ENCODE measurements around the gene FOXN1. TPM values are rescaled to one million over a fixed set of nuclear protein-coding genes. Genes with fewer than 3 reads are reported as not detected.

Gene FOXN1
- total and polyA plus RNA-seq, 3 experiments from 2014 or later, result not detected

- no peaks in the 10 kb centered on the region for H3K36me3 Mint-ChIP-seq
- Histone ChIP-seq H3K4me1 (ENCODE audit: insufficient read depth, low read length) (no peaks in the 10 kb centered on the region), H3K27ac (ENCODE audit: low read depth, low read length) (no peak overlapping the region), H3K9me3 (ENCODE audit: low read length) (no peaks in the 10 kb centered on the region), H3K27me3 (ENCODE audit: insufficient read depth, low read length, poor library complexity, severe bottlenecking) (no peaks in the 10 kb centered on the region), H3K36me3 (ENCODE audit: insufficient read depth, low read length) (no peaks in the 10 kb centered on the region), H3K4me3 (ENCODE audit: low read length) (no peak overlapping the region)
- POLR2A ChIA-PET, result no interaction called here
- CTCF ChIA-PET, result no interaction called here
- peak overlapping the region in 1 of 8 donors; percentile 39 for H3K27ac Mint-ChIP-seq
- H3K4me3 Mint-ChIP-seq, result no peak overlapping the region
- H3K9me3 Mint-ChIP-seq, result no peaks in the 10 kb centered on the region
- H3K4me1 Mint-ChIP-seq, result no peaks in the 10 kb centered on the region
- peaks cover 0 to 2% of the 10 kb centered on the region in 2 donors for H3K27me3 Mint-ChIP-seq
- DNase-seq, result no peak
These were observed 23.5 kb upstream of the FOXN1 start for GRCh38 chr17:28482551-28483199.

- peak overlapping the region in 1 of 8 donors; percentile 51 for H3K27ac Mint-ChIP-seq
- no peak for DNase-seq
- peaks cover 0 to 2% of the 10 kb centered on the region in 2 donors for H3K27me3 Mint-ChIP-seq
- no peaks in the 10 kb centered on the region for H3K9me3 Mint-ChIP-seq
- no peak overlapping the region for H3K27ac ChIP-seq (ENCODE audit: low read depth, low read length)
- H3K27me3 ChIP-seq (ENCODE audit: insufficient read depth, low read length, poor library complexity, severe bottlenecking), result no peaks in the 10 kb centered on the region
- no peaks in the 10 kb centered on the region for H3K36me3 ChIP-seq (ENCODE audit: insufficient read depth, low read length)
- no peaks in the 10 kb centered on the region for H3K4me1 Mint-ChIP-seq
- H3K36me3 Mint-ChIP-seq, result no peaks in the 10 kb centered on the region
- POLR2A ChIA-PET, result no interaction called here
- H3K9me3 ChIP-seq (ENCODE audit: low read length), result no peaks in the 10 kb centered on the region
- H3K4me3 Mint-ChIP-seq, result no peak overlapping the region
- CTCF ChIA-PET, result interaction anchor here (2.3 kb wide), 1 partner anchor 11 kb away, joined by 12 read pairs; no protein-coding TSS in a partner anchor
- no peaks in the 10 kb centered on the region for H3K4me1 ChIP-seq (ENCODE audit: insufficient read depth, low read length)
- no peak overlapping the region for H3K4me3 ChIP-seq (ENCODE audit: low read length)
These were observed 21.9 kb upstream of the FOXN1 start for GRCh38 chr17:28484296-28484695.

GRCh38 chr17:28485049-28485448 is 21.1 kb upstream of the FOXN1 start:
- DNase-seq, result no peak
- H3K36me3 ChIP-seq (ENCODE audit: insufficient read depth, low read length), result no peaks in the 10 kb centered on the region
- H3K27me3 ChIP-seq (ENCODE audit: insufficient read depth, low read length, poor library complexity, severe bottlenecking), result no peaks in the 10 kb centered on the region
- H3K4me3 Mint-ChIP-seq, result no peak overlapping the region
- CTCF ChIA-PET, result interaction anchor here (1.0 to 2.3 kb wide), 2 partner anchors 10 to 16 kb away, joined by 3 to 12 read pairs; no protein-coding TSS in a partner anchor
- H3K27ac ChIP-seq (ENCODE audit: low read depth, low read length), result no peak overlapping the region
- POLR2A ChIA-PET, result no interaction called here
- no peaks in the 10 kb centered on the region for H3K9me3 ChIP-seq (ENCODE audit: low read length)
- no peak overlapping the region for H3K27ac Mint-ChIP-seq
- no peaks in the 10 kb centered on the region for H3K9me3 Mint-ChIP-seq
- no peaks in the 10 kb centered on the region for H3K4me1 Mint-ChIP-seq
- H3K27me3 Mint-ChIP-seq, result peaks cover 0 to 2% of the 10 kb centered on the region in 2 donors
- no peaks in the 10 kb centered on the region for H3K36me3 Mint-ChIP-seq
- H3K4me1 ChIP-seq (ENCODE audit: insufficient read depth, low read length), result no peaks in the 10 kb centered on the region
- no peak overlapping the region for H3K4me3 ChIP-seq (ENCODE audit: low read length)

- CTCF ChIA-PET, result no interaction called here
- peak in 1 of 5 donors; percentile 12 for DNase-seq
- POLR2A ChIA-PET, result no interaction called here
These were observed 18.1 kb upstream of the FOXN1 start for GRCh38 chr17:28487881-28488532.

GRCh38 chr17:28488533-28489276 is 17.4 kb upstream of the FOXN1 start:
- ChIA-PET CTCF (no interaction called here), POLR2A (no interaction called here)
- Histone ChIP-seq H3K4me1 (ENCODE audit: insufficient read depth, low read length) (no peaks in the 10 kb centered on the region), H3K9me3 (ENCODE audit: low read length) (no peaks in the 10 kb centered on the region), H3K27me3 (ENCODE audit: insufficient read depth, low read length, poor library complexity, severe bottlenecking) (no peaks in the 10 kb centered on the region), H3K36me3 (ENCODE audit: insufficient read depth, low read length) (no peaks in the 10 kb centered on the region), H3K27ac (ENCODE audit: low read depth, low read length) (no peak overlapping the region), H3K4me3 (ENCODE audit: low read length) (no peak overlapping the region)
- peak overlapping the region in 1 of 8 donors; percentile 60 for H3K27ac Mint-ChIP-seq
- DNase-seq, result peak in 1 of 5 donors; percentile 27
- no peaks in the 10 kb centered on the region for H3K4me1 Mint-ChIP-seq
- H3K9me3 Mint-ChIP-seq, result no peaks in the 10 kb centered on the region
- H3K4me3 Mint-ChIP-seq, result no peak overlapping the region
- peaks cover 2 to 14% of the 10 kb centered on the region in 2 donors for H3K27me3 Mint-ChIP-seq
- no peaks in the 10 kb centered on the region for H3K36me3 Mint-ChIP-seq

More at GRCh38 chr17:28487881-28488532, 18.1 kb upstream of the FOXN1 start:
- Histone ChIP-seq H3K9me3 (ENCODE audit: low read length) (no peaks in the 10 kb centered on the region), H3K36me3 (ENCODE audit: insufficient read depth, low read length) (no peaks in the 10 kb centered on the region), H3K4me1 (ENCODE audit: insufficient read depth, low read length) (no peaks in the 10 kb centered on the region), H3K27ac (ENCODE audit: low read depth, low read length) (no peak overlapping the region), H3K27me3 (ENCODE audit: insufficient read depth, low read length, poor library complexity, severe bottlenecking) (no peaks in the 10 kb centered on the region), H3K4me3 (ENCODE audit: low read length) (no peak overlapping the region)
- H3K27me3 Mint-ChIP-seq, result peaks cover 2 to 12% of the 10 kb centered on the region in 2 donors
- H3K9me3 Mint-ChIP-seq, result no peaks in the 10 kb centered on the region
- no peaks in the 10 kb centered on the region for H3K36me3 Mint-ChIP-seq
- no peaks in the 10 kb centered on the region for H3K4me1 Mint-ChIP-seq
- H3K27ac Mint-ChIP-seq, result no peak overlapping the region
- no peak overlapping the region for H3K4me3 Mint-ChIP-seq

GRCh38 chr17:28491286-28491685 is 14.9 kb upstream of the FOXN1 start:
- H3K27ac ChIP-seq (ENCODE audit: low read depth, low read length), result no peak overlapping the region
- Mint-ChIP-seq H3K36me3 (no peaks in the 10 kb centered on the region), H3K4me1 (no peaks in the 10 kb centered on the region), H3K27ac (no peak overlapping the region), H3K4me3 (no peak overlapping the region), H3K9me3 (no peaks in the 10 kb centered on the region), H3K27me3 (peaks cover 3 to 14% of the 10 kb centered on the region in 2 donors)
- ChIA-PET CTCF (no interaction called here), POLR2A (no interaction called here)
- H3K4me3 ChIP-seq (ENCODE audit: low read length), result no peak overlapping the region
- no peaks in the 10 kb centered on the region for H3K36me3 ChIP-seq (ENCODE audit: insufficient read depth, low read length)
- H3K27me3 ChIP-seq (ENCODE audit: insufficient read depth, low read length, poor library complexity, severe bottlenecking), result no peaks in the 10 kb centered on the region
- no peaks in the 10 kb centered on the region for H3K9me3 ChIP-seq (ENCODE audit: low read length)
- no peak for DNase-seq
- no peaks in the 10 kb centered on the region for H3K4me1 ChIP-seq (ENCODE audit: insufficient read depth, low read length)

- no peak for DNase-seq
- CTCF ChIA-PET, result interaction anchor here (7.2 kb wide), 1 partner anchor 120 kb away, joined by 37 read pairs; the partner anchor contains the start of gene RSKR
These were observed 14.3 kb upstream of the FOXN1 start for GRCh38 chr17:28491860-28492259.

More at GRCh38 chr17:28491860-28492259, 14.3 kb upstream of the FOXN1 start:
- H3K9me3 Mint-ChIP-seq, result no peaks in the 10 kb centered on the region
- H3K4me1 Mint-ChIP-seq, result no peaks in the 10 kb centered on the region
- no peak overlapping the region for H3K27ac Mint-ChIP-seq
- H3K4me3 ChIP-seq (ENCODE audit: low read length), result no peak overlapping the region
- H3K27ac ChIP-seq (ENCODE audit: low read depth, low read length), result no peak overlapping the region
- no peaks in the 10 kb centered on the region for H3K9me3 ChIP-seq (ENCODE audit: low read length)
- no peaks in the 10 kb centered on the region for H3K4me1 ChIP-seq (ENCODE audit: insufficient read depth, low read length)
- POLR2A ChIA-PET, result no interaction called here
- H3K27me3 Mint-ChIP-seq, result peaks cover 3 to 14% of the 10 kb centered on the region in 2 donors
- H3K36me3 Mint-ChIP-seq, result no peaks in the 10 kb centered on the region
- H3K36me3 ChIP-seq (ENCODE audit: insufficient read depth, low read length), result no peaks in the 10 kb centered on the region
- H3K27me3 ChIP-seq (ENCODE audit: insufficient read depth, low read length, poor library complexity, severe bottlenecking), result no peaks in the 10 kb centered on the region
- no peak overlapping the region for H3K4me3 Mint-ChIP-seq

Data from CD8-positive, alpha-beta memory T cell (primary cell).